ENCODE results near the gene MYO9B. TPM values are rescaled to one million over a fixed set of nuclear protein-coding genes. Genes with fewer than 3 reads are reported as not detected.
A peak's percentile ranks its signal among the peaks of the same experiment; 100 is the strongest.

The MYO9B gene
- total and polyA plus RNA-seq, 2 of the 13 experiments (the other 11 are each of a cell fraction or from before 2014, with no cell fraction given): 18.0 to 18.3 TPM

GRCh38 chr19:17226002-17226933, 150.7 kb downstream of the MYO9B start, which contains the start of gene OCEL1 (continued):
- TF ChIP-seq NONO (IDR thresholded peaks at IDR 0.05) (no peak), NONO (CRISPR knock-in tag; conservative IDR thresholded peaks at IDR 0.05) (peak; percentile 89), PAWR (CRISPR knock-in tag; IDR thresholded peaks at IDR 0.05; ENCODE audit: borderline replicate concordance) (no peak), MATR3 (CRISPR knock-in tag; IDR thresholded peaks at IDR 0.05) (no peak), ZNF564 (CRISPR knock-in tag; IDR thresholded peaks at IDR 0.05) (peak; percentile 43; the same call in 1 of the 2 replicates), PAXIP1 (CRISPR knock-in tag; conservative IDR thresholded peaks at IDR 0.05) (peak; percentile 66; the same call in 1 of the 2 replicates), MZF1 (CRISPR knock-in tag; IDR thresholded peaks at IDR 0.05; ENCODE audit: borderline replicate concordance) (no peak), YEATS4 (CRISPR knock-in tag; IDR thresholded peaks at IDR 0.05; ENCODE audit: borderline replicate concordance) (peak; percentile 80; the same call in 1 of the 2 replicates), RBFOX2 (IDR thresholded peaks at IDR 0.05; ENCODE audit: low read depth, low read length) (peak; percentile 93), ZNF264 (CRISPR knock-in tag; IDR thresholded peaks at IDR 0.05) (no peak), ZNF616 (CRISPR knock-in tag; IDR thresholded peaks at IDR 0.05; ENCODE audit: low read depth) (0 out of 2 replicates have a peak, but pooled peaks have one; percentile 57), TSC22D2 (CRISPR knock-in tag; IDR thresholded peaks at IDR 0.05; ENCODE audit: borderline replicate concordance) (no peak)
- TF ChIP-seq, protein P1, sequence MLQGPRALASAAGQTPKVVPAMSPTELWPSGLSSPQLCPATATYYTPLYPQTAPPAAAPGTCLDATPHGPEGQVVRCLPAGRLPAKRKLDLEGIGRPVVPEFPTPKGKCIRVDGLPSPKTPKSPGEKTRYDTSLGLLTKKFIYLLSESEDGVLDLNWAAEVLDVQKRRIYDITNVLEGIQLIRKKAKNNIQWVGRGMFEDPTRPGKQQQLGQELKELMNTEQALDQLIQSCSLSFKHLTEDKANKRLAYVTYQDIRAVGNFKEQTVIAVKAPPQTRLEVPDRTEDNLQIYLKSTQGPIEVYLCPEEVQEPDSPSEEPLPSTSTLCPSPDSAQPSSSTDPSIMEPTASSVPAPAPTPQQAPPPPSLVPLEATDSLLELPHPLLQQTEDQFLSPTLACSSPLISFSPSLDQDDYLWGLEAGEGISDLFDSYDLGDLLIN (CRISPR knock-in tag; IDR thresholded peaks at IDR 0.05; ENCODE audit: borderline replicate concordance): no peak
- TF ChIP-seq, protein P2, sequence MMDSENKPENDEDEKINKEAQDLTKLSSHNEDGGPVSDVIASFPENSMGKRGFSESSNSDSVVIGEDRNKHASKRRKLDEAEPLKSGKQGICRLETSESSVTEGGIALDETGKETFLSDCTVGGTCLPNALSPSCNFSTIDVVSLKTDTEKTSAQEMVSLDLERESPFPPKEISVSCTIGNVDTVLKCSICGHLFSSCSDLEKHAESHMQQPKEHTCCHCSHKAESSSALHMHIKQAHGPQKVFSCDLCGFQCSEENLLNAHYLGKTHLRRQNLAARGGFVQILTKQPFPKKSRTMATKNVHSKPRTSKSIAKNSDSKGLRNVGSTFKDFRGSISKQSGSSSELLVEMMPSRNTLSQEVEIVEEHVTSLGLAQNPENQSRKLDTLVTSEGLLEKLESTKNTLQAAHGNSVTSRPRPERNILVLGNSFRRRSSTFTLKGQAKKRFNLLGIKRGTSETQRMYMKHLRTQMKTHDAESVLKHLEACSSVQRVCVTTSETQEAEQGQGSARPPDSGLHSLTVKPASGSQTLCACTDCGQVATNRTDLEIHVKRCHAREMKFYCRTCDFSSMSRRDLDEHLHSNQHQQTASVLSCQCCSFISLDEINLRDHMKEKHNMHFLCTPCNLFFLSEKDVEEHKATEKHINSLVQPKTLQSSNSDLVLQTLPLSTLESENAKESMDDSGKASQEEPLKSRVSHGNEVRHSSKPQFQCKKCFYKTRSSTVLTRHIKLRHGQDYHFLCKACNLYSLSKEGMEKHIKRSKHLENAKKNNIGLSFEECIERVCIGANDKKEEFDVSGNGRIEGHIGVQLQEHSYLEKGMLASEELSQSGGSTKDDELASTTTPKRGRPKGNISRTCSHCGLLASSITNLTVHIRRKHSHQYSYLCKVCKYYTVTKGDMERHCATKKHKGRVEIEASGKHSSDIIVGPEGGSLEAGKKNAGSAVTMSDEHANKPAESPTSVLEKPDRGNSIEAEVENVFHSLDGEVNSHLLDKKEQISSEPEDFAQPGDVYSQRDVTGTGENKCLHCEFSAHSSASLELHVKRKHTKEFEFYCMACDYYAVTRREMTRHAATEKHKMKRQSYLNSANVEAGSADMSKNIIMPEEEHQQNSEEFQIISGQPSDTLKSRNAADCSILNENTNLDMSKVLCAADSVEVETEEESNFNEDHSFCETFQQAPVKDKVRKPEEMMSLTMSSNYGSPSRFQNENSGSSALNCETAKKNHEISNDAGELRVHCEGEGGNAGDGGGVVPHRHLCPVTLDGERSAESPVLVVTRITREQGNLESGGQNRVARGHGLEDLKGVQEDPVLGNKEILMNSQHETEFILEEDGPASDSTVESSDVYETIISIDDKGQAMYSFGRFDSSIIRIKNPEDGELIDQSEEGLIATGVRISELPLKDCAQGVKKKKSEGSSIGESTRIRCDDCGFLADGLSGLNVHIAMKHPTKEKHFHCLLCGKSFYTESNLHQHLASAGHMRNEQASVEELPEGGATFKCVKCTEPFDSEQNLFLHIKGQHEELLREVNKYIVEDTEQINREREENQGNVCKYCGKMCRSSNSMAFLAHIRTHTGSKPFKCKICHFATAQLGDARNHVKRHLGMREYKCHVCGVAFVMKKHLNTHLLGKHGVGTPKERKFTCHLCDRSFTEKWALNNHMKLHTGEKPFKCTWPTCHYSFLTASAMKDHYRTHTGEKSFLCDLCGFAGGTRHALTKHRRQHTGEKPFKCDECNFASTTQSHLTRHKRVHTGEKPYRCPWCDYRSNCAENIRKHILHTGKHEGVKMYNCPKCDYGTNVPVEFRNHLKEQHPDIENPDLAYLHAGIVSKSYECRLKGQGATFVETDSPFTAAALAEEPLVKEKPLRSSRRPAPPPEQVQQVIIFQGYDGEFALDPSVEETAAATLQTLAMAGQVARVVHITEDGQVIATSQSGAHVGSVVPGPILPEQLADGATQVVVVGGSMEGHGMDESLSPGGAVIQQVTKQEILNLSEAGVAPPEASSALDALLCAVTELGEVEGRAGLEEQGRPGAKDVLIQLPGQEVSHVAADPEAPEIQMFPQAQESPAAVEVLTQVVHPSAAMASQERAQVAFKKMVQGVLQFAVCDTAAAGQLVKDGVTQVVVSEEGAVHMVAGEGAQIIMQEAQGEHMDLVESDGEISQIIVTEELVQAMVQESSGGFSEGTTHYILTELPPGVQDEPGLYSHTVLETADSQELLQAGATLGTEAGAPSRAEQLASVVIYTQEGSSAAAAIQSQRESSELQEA (CRISPR knock-in tag; IDR thresholded peaks at IDR 0.05; ENCODE audit: not compliant biosample characterization): no peak
